Panc1 (cell line): ENCODE results near the gene FAM217A.

Experiments
- CTCF ChIP-seq: fragments of 450-650 bp; IDR thresholded peaks from 2 replicates; pipeline ENCODE4 v1.5.1; 2017; ENCODE audit warnings: mild to moderate bottlenecking
- POLR2AphosphoS5 ChIP-seq: IDR thresholded peaks from 2 replicates; pipeline ENCODE4 v1.6.1; 2012; ENCODE audit warnings: mild to moderate bottlenecking, low read depth, low read length, moderate library complexity
- REST ChIP-seq, 2 experiments: IDR thresholded peaks; 2 replicates each; pipeline ENCODE4 v1.6.1; 2011 to 2012; ENCODE audit warnings: low read depth in 2 of 2, control low read depth in 1 of 2, low read length in 1 of 2, mild to moderate bottlenecking in 1 of 2, moderate library complexity in 1 of 2; ENCODE audit not compliant: insufficient read depth in 1 of 2
- SIN3A ChIP-seq: IDR thresholded peaks from 2 replicates; pipeline ENCODE4 v1.6.1; 2012; ENCODE audit warnings: low read depth, mild to moderate bottlenecking, low read length, moderate library complexity, borderline replicate concordance; ENCODE audit not compliant: insufficient read depth
- TCF7L2 ChIP-seq: IDR thresholded peaks from 2 replicates; pipeline ENCODE4 v1.6.1; 2011; ENCODE audit warnings: mild to moderate bottlenecking, low read depth, low read length, inconsistent platforms

GRCh38 chr6:4088704-4089103 lies 9.8 kb upstream of the FAM217A start:
- TF ChIP-seq CTCF (no peak), POLR2AphosphoS5 (no peak), TCF7L2 (no peak), REST (IDR thresholded peaks at IDR 0.05; ENCODE audit: insufficient read depth in 1 of 2, low read depth in 2 of 2, low read length in 1 of 2) (no peak), SIN3A (no peak)
